ENCODE results near the gene APAF1.

Gene APAF1

DNA sequence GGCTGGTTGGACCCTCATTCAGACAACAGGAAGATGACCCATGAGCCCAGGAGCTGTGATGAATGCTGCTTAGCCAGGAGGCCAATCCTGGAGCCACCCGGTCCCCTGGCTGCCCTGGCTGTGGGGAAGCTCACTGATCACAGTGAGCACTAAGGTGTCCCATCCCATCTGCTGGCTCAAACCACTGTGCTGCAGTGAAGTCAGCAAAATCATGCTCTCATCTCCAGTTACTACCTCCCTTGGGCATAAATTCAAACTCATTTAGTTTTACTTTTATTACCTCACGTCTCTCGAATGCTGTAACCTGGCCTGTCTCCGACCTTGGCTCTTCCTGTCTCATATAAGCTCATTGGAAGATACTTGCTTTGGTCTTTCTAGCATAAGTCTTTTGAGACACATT is 112.4 kb downstream of the APAF1 start:
- no peak for DNase-seq

DNA sequence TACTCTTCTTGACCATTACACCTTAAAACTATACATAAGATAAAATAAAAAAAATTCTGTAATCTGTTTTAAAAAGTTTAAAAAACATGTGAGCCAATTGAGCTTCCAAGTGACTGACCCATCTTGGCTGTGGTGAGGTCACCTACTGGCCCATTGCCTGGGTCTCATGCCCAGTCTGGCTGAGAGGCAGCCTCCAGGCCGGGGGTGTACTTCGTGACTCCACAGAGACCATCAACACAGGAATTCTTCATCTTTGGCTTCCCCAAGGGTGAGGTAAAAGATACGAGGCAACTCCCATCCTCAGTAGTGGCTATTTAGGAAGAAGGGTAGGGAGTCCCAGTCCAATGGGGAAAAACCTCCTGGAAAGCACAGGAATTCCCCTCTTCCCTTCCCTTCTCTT is 113.2 kb downstream of the APAF1 start:
- DNase-seq = no peak

DNA sequence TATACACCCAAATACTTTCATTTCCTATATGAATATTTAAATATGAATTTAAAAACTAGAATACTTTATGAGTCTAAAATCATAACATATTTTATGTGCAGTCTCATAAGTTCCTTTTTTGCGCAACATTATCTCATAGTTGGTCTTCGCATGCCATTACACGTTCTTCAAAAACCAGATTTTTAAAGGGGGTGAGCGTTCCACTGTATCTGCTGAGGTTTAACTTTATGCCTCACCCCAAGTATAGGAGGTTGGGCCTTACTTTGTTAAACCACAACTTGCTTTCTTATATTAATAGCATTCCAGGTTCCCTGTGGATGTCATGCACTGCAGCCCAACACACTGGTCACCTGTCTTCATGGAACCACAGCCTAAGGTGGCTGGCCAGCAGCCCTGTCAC is 118.6 kb downstream of the APAF1 start:
- DNase-seq = no peak

DNA sequence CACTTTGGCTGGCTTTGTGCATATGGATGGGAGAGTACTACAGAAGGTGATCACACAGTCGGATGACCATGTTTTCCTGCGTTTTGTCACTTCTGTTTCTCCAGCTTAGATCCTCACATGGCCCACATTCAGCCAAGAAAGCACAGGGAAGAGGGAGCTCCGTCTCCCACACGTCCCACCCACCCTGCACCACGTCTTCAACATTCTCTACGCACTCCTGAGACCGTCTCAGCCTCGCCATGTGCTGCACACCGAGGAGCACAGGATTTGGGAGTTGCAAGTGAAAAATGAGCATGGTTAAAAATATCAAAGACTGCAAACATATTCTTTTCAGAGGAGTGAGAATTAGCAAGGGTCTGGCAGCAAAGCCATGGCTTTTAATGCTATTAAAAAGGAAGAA is 122.2 kb downstream of the APAF1 start:
- no peak for DNase-seq

DNA sequence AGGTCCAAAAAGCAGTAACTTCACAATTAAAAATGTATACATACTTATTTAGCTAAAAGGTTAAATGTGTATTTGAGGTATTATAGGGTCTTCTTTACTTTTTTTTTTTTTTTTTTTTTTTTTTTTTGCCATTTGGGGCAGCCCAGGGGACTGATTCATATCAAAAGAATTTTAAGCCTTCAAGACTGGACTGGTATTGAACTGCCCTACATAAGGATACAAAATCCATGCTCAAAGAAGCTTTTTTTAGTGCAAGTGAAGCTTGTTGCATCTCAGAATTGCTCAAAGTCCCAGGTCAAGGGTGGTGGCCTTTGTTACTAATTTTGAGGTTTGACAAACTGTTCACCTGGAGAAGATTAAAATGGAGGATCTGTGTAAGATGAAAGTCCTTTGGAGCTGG is 124.0 kb downstream of the APAF1 start:
- no peak for DNase-seq

DNA sequence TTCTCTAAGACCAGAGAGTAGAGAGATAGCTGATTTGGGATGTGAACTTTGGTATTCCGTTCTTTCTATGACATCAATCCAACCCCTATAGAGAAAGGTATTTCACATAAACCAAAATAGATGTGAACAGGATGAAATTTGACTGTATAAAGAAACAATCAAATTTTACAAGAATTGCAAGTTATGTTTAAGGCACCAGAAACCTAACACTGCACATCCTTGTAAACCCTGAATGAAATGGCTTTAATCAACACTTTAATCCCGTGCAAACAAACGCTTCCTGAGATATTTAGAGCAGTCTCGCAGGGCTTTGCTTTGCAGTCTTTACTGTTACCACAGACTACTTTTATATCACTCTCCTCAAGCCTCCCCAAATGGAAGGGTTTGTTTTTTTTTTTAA is 125.1 kb downstream of the APAF1 start:
- no peak for DNase-seq

DNA sequence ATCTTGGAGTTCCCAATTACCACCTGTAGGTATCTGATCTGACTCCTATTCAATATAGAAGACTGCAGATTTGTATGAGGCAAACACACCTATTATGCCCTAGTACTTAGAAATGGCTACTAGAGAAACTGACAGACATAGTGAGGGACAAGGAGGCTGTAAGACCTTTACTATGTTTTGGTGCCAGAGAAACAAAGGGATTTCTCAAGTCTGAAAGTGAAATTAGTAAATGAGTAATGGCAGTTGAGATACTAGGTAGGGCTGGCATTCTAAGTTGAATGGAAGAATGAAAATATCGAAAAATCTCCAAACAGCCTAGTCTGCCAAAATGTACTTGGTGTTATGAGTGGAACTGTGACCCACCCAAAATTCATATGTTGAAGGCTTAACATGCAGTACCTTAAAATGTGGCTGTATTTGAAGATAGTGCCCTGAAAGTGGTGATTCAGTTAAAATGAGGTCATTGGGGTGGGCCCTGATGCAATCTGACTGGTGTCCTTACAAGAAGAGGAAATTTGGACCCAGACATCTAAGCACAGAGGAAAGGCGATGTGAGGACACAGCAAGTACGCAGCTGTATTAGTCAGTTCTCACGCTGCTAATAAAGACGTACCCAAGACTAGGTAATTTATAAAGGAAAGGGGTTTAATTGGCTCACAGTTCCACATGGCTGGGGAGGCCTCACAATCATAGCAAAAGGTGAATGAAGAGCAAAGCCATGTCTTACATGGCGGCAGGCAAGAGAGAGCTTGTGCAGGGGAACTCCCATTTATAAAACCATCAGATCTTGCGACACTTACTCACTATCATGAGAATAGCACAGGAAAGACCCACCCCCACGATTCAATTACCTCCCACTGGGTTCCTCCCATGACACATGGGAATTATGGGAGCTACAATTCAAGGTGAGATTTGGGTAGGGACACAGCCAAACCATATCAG is 127.0 kb downstream of the APAF1 start:
- no peak for DNase-seq

DNA sequence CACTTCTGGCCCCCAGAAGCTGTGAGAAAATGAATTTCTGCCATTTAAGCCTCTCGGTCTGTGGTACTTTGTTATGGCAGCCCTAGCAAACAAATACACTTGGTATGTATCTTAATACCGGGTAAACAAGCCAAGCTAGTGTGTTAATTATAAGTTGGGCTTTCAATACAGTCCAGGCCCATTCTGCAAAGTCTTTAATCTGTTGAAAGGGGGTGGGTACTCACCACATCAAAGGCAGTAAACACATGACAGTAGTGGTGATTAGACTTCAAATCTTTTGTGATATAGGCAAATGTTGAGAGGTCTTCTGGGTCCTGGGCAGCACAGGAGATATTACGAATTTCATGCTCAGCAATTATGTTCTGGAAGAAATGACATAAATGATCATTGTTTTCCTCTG is 127.7 kb downstream of the APAF1 start:
- no peak for DNase-seq

DNA sequence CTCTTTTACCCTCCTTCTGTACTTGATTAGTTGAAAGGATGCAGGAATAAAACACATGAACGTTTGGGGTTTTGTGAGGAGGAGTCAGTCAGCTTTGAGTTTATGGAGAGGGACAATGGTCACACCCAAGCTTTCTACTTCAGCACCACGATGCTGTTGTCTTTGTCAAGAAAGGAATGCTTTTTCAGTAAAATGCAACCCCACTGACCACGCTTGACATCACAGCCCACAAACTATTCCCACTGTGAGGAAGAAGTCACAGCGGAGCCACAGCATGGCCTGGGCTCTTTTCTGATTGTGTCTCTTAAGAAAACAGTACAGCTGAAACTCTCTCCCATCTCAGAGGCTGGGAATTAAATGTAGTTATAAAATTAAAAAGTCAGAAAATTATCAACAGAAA is 135.2 kb downstream of the APAF1 start:
- DNase-seq = no peak

DNA sequence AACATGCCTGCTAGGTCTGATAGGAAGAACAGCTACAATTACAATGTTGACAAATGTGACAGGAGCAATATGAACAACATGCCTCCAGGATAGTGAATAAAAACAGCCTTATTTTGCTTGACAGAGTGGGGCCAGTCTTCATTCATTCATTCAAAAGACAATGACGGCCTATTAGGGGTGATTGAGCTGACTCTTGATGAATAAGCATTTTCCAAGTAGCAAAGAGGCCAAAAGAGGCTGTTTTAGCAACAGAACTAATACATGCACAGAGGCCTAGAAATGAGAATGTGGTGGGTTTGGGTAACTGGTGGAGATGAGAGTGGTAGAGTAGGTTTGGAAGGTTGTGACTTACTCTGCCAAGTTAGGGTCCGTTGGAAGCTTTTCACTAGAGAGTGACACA is 138.3 kb downstream of the APAF1 start:
- no peak for DNase-seq
